Common myeloid progenitor, CD34-positive (primary cell): ENCODE measurements around the gene HSD17B14.

Experiments
- CTCF ChIA-PET: fragments of 350-600 bp; sonication (Branson Sonifier 250); formaldehyde crosslinking; loops from one replicate; lab custom pipeline; 2021; ENCODE audit warnings: antibody characterized with exemption; lab: Charles Lee
- POLR2A ChIA-PET: fragments of 350-600 bp; sonication (Branson Sonifier 250); formaldehyde crosslinking; loops from one replicate; lab custom pipeline; 2021; ENCODE audit warnings: antibody characterized with exemption; lab: Charles Lee
- DNase-seq, 3 donors: peaks; one replicate each; pipeline versions ENCODE4 v3.0.0 to v3.0.0-alpha.2; 2013
- H3K27ac ChIP-seq, 2 experiments: 1 replicate in 1 of 2; 2 replicates in 1 of 2; pipeline ENCODE4 v1.7.0; 2013; ENCODE audit warnings: inconsistent platforms in 2 of 2, low read length in 2 of 2, mild to moderate bottlenecking in 2 of 2, low read depth in 1 of 2, moderate library complexity in 1 of 2; ENCODE audit not compliant: severe bottlenecking in 2 of 2, insufficient read depth in 1 of 2, poor library complexity in 1 of 2
- H3K27me3 ChIP-seq, 5 experiments: replicated peaks in 2 of 5; 1 replicate in 3 of 5; 2 replicates in 2 of 5; pipeline versions ENCODE4 v1.6.1 to v1.7.0; 2013; ENCODE audit warnings: low read length in 4 of 5, mild to moderate bottlenecking in 2 of 5, moderate library complexity in 2 of 5, inconsistent platforms in 1 of 5; ENCODE audit not compliant: insufficient read depth in 5 of 5, control insufficient read depth in 4 of 5
- H3K36me3 ChIP-seq, 4 experiments: 1 replicate in 2 of 4; 2 replicates in 2 of 4; pipeline versions ENCODE4 v1.6.1 to v1.7.0; 2013; ENCODE audit warnings: low read length in 3 of 4, control low read depth in 1 of 4, mild to moderate bottlenecking in 1 of 4; ENCODE audit not compliant: control insufficient read depth in 4 of 4, insufficient read depth in 4 of 4
- H3K4me1 ChIP-seq, 4 experiments: 1 replicate in 3 of 4; 2 replicates in 1 of 4; pipeline versions ENCODE4 v1.6.1 to v1.7.1; 2013; ENCODE audit warnings: low read length in 3 of 4, mild to moderate bottlenecking in 3 of 4, control low read depth in 1 of 4, inconsistent platforms in 1 of 4, moderate library complexity in 1 of 4; ENCODE audit not compliant: control insufficient read depth in 4 of 4, insufficient read depth in 4 of 4; ENCODE audit errors: control extremely low read depth in 1 of 4
- H3K4me3 ChIP-seq, 7 experiments: 1 replicate in 4 of 7; 2 replicates in 3 of 7; pipeline versions ENCODE4 v1.5.1 to v1.7.0; 2013; ENCODE audit warnings: mild to moderate bottlenecking in 7 of 7, low read length in 6 of 7, moderate library complexity in 6 of 7, inconsistent platforms in 2 of 7, low read depth in 2 of 7, control low read depth in 1 of 7; ENCODE audit not compliant: insufficient read depth in 4 of 7, control insufficient read depth in 1 of 7; ENCODE audit errors: extremely low read depth in 1 of 7
- H3K9me3 ChIP-seq, 5 experiments: 1 replicate in 4 of 5; 2 replicates in 1 of 5; pipeline versions ENCODE4 v1.6.1 to v1.7.1; 2013; ENCODE audit warnings: low read length in 4 of 5, mild to moderate bottlenecking in 2 of 5, inconsistent platforms in 1 of 5, low read depth in 1 of 5, moderate library complexity in 1 of 5; ENCODE audit not compliant: control insufficient read depth in 4 of 5, insufficient read depth in 2 of 5; ENCODE audit errors: control extremely low read depth in 1 of 5
- WGBS: methylation state at CpG from one replicate; pipeline ENCODE4 v1.1.5; 2013; ENCODE audit not compliant: insufficient coverage; 5-methylcytosine and 5-hydroxymethylcytosine counted together

The HSD17B14 gene

GRCh38 chr19:48818234-48818820, 18.0 kb downstream of the HSD17B14 start:
- Histone ChIP-seq H3K36me3 (no peaks in the 10 kb centered on the region), H3K9me3 (no peaks in the 10 kb centered on the region), H3K4me3 (no peak overlapping the region), H3K27ac (no peak overlapping the region), H3K27me3 (no peaks in the 10 kb centered on the region), H3K4me1 (no peaks in the 10 kb centered on the region)
- no peak for DNase-seq
- 100% methylated on average over 8 of the region's 9 CpGs for WGBS
- CTCF ChIA-PET: interaction anchor here (1.6 kb wide), 1 partner anchor 18 kb away, joined by 4 read pairs; the partner anchor contains the start of gene HSD17B14
- POLR2A ChIA-PET: no interaction called here

- H3K27me3 ChIP-seq: no peaks in the 10 kb centered on the region
Measured at GRCh38 chr19:48817585-48818124, 18.6 kb downstream of the HSD17B14 start.

DNA sequence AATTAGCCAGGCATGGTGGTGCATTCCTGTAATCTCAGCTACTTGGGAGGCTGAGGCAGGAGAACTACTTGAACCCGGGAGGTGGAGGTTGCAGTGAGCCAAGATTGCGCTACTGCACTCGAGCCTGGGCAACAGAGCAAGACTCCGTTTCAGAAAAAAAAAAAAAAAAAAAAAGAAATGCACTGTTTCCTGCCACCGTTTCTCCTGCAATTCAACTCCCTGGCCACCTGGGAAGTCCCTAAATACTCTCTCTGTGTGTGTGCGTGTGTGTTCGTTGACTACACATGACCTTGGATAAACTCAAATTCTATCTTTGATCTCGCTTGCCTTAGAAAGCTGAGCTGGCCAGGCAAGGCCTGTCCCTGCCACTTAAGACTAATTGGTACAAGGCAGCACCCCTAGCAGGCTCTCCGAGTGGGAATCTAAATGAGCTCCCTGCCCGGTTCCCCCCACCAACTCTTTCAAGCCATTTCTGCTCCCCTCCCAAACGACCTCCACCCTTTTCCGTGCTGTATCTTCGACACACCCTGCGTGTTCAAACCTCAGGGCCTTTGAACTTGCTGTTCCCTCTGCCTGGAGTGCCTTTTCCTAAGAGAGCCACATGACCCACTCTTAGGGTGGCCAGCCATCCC, 20.3 kb downstream of the HSD17B14 start:
- DNase-seq: peak in 2 of 3 donors; percentile 60 to 70
- Histone ChIP-seq H3K4me3 (no peak overlapping the region), H3K27me3 (no peaks in the 10 kb centered on the region), H3K27ac (no peak overlapping the region), H3K9me3 (no peaks in the 10 kb centered on the region), H3K36me3 (no peaks in the 10 kb centered on the region), H3K4me1 (peaks cover 0 to 11% (median 6%) of the 10 kb centered on the region in 4 experiments)
- POLR2A ChIA-PET: no interaction called here
- WGBS: 83% methylated on average over 9 of the region's 14 CpGs
- CTCF ChIA-PET: interaction anchor here (0.8 to 1.5 kb wide), 4 partner anchors 20 to 28 kb away, joined by 3 to 6 read pairs (median 4); partner anchors contain the start of gene HSD17B14

More at GRCh38 chr19:48817585-48818124, 18.6 kb downstream of the HSD17B14 start:
- Histone ChIP-seq H3K9me3 (no peaks in the 10 kb centered on the region), H3K36me3 (no peaks in the 10 kb centered on the region), H3K4me3 (no peak overlapping the region), H3K27ac (no peak overlapping the region), H3K4me1 (no peaks in the 10 kb centered on the region)
- no CpG with 5 or more reads among the region's 5 CpGs for WGBS
- ChIA-PET CTCF (interaction anchor here (1.6 kb wide), 1 partner anchor 18 kb away, joined by 4 read pairs; the partner anchor contains the start of gene HSD17B14), POLR2A (no interaction called here)
- no peak for DNase-seq

DNA sequence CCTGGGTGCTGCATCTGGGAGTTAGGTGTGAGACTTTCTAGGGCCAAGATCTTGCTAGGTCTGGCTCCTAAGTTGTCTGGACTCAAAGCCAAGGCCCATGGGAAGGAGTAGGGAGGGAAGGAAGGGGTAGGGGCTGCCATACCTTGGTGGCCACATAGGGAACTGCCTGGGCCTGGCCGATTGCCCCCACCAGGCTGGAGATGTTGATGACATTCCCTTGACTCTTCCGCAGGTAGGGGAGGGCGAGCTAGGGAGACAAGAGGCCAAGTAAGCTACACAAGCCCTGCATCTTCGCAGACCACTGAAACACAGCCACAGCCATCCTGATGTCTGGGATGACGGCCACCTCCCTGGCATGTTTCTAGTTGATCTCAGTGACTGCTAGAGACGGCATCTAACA, 21.4 kb downstream of the HSD17B14 start:
- H3K36me3 ChIP-seq: no peaks in the 10 kb centered on the region
- no peaks in the 10 kb centered on the region for H3K9me3 ChIP-seq
- CTCF ChIA-PET: interaction anchor here (1.0 kb wide), 2 partner anchors 20 to 24 kb away, joined by 3 to 4 read pairs; no protein-coding TSS in a partner anchor
- peaks cover 0 to 20% (median 14%) of the 10 kb centered on the region in 4 experiments for H3K4me1 ChIP-seq
- no peaks in the 10 kb centered on the region for H3K27me3 ChIP-seq
- WGBS: 98% methylated on average over 6 of the region's 6 CpGs
- no peak overlapping the region for H3K4me3 ChIP-seq
- DNase-seq: no peak
- no peak overlapping the region for H3K27ac ChIP-seq
- POLR2A ChIA-PET: no interaction called here

DNA sequence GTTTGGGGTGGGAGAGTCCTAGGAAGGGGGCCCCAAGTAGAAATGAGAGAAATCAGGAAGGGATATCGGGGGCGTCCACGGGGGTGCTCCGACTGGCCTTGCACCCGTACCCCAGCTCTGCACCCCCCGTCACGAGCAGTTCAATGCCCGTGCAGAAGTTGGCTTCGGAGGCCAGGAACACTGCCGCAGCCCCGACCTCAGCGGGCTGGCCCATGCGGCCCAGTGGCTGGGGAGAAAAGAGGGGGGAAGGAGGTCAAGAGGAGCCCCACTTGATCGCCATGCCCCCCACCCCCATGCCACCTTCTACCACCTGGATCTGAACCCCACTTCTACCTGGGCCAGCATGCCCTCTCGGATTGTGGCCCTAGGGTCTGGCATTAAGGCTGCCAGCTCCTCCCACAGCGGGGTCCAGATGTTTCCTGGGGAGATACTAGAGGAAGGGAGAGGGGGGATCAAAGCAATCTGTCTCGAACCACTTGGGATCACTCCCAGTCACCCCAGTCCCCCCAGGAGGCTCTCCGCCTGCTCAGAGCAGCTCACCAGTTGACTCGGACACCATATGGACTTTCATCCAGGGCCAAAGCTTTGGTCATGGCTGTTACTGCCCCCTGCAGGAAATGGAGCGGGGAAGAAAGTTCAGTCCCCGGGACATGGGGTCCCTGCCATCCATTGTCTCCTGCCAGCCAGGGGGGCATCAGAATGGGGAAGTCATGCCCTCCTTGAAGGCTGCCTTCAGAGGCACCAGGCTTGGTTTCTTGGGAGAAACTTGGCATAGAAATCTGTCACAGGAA, 23.0 kb downstream of the HSD17B14 start:
- H3K9me3 ChIP-seq: no peaks in the 10 kb centered on the region
- peaks cover 0 to 23% (median 18%) of the 10 kb centered on the region in 4 experiments for H3K4me1 ChIP-seq
- CTCF ChIA-PET: interaction anchor here (1.0 to 5.3 kb wide), 2 partner anchors 18 to 24 kb away, joined by 3 to 21 read pairs; no protein-coding TSS in a partner anchor
- WGBS: 91% methylated on average over 12 of the region's 21 CpGs
- H3K36me3 ChIP-seq: no peaks in the 10 kb centered on the region
- DNase-seq: peak in 2 of 3 donors; percentile 18 to 22
- H3K27me3 ChIP-seq: no peaks in the 10 kb centered on the region
- POLR2A ChIA-PET: no interaction called here
- no peak overlapping the region for H3K27ac ChIP-seq
- H3K4me3 ChIP-seq: no peak overlapping the region

DNA sequence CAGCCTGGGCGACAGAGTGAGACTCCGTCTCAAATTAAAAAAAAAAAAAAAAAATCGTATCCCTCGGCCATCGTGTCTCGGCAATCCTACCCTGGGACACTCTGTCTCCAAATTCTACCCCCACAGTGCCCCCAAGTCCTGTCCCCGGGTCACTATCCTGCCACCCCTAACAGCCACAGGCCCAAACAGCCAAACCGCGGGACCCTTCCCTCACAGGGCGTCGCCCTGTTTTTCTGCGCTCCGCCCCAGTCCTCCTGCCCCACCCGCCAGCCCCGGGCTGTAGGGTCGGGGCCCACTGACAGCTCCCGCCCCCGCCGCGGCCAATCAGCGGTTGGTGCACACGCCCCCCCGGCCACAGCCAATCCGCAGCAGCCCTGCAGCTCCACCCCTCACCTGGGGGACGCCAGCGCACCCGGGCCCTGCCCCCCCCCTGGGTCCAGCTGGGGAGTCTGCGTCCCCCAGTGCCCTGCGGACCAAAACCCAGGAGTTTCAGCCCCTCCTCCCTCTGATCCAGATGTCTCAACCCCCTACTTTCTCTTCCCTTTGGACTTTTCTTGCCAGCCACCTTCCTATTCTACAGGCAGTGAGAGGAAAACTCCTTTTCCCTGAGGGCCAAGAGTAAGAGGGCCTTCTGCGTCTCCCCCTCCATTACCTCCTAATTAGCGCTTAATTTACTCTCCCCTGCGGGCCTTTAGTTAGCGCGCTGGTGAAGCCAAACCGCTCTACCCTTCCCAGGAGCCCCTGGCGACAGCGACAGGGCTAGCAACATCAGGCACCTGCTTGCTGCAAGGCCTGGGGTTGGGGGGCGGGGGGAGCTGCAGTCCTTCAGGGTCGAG, 24.0 kb downstream of the HSD17B14 start:
- ChIA-PET CTCF (interaction anchor here (1.0 to 5.3 kb wide), 4 partner anchors 17 to 33 kb away, joined by 3 to 21 read pairs (median 4); no protein-coding TSS in a partner anchor), POLR2A (interaction anchor here (1.1 kb wide), 1 partner anchor 30 kb away, joined by 3 read pairs; no protein-coding TSS in a partner anchor)
- H3K9me3 ChIP-seq: no peaks in the 10 kb centered on the region
- H3K27me3 ChIP-seq: no peaks in the 10 kb centered on the region
- H3K4me1 ChIP-seq: peaks cover 0 to 23% (median 18%) of the 10 kb centered on the region in 4 experiments
- H3K4me3 ChIP-seq: peak overlapping the region; percentile 29 to 83 (median 47)
- peak; percentile 66 to 83 (median 71) for DNase-seq
- H3K36me3 ChIP-seq: peaks cover 0 to 5% (median 3%) of the 10 kb centered on the region in 4 experiments
- H3K27ac ChIP-seq: no peak overlapping the region
- 30% methylated on average over 22 of the region's 39 CpGs for WGBS
